ENCODE measurements around the gene SCNN1A.

Gene SCNN1A

DNA sequence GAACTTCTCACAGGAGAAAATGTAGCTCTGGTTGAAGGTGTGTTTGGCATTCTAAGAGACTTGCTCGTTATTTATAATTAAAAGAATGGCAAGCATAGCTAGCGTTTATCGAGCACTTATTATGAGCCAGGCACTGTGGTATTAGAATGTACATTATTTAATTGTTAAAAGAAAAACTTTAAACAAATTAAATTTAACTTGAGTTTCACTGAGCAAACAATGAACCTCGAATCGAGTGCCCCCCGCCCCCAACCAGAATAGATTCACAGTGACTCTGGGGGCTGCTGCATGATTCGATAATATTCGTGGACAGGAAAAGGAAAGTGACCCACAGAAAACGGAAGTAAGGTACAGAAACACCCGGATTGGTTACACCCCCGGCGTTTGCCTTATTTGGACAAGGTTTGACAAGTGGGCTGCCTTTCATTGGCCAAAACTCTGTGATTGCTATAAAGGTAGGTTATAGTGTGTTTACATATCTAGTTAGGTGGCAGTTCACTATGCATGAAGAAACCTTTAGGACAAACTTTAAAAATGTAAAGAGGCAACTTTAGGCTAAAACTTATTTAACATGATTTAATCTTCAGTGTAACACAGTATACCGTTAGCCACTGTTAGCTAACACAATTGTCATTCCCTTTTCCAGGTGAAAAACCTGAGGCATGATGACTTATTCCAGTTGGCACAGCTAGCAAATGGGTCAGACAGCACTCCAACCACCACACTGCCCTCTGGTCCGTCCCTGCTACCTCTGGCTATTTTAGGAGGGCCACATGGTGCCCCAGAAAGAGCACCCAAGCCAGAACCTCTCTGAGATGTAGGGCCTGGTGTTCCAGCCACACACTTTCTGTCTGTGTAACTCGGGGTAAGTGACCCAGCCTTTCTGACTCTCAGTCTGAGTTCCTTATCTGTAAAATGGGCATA lies 7.1 kb downstream of the SCNN1A start:
- DNase-seq = peak; percentile 67 to 78 (median 68)

- DNase-seq = peak; percentile 68 to 75 (median 69)
Measured at GRCh38 chr12:6367065-6367968, 8.0 kb downstream of the SCNN1A start.

- DNase-seq = no peak
Measured at GRCh38 chr12:6364044-6364374, 11.4 kb downstream of the SCNN1A start.

DNA sequence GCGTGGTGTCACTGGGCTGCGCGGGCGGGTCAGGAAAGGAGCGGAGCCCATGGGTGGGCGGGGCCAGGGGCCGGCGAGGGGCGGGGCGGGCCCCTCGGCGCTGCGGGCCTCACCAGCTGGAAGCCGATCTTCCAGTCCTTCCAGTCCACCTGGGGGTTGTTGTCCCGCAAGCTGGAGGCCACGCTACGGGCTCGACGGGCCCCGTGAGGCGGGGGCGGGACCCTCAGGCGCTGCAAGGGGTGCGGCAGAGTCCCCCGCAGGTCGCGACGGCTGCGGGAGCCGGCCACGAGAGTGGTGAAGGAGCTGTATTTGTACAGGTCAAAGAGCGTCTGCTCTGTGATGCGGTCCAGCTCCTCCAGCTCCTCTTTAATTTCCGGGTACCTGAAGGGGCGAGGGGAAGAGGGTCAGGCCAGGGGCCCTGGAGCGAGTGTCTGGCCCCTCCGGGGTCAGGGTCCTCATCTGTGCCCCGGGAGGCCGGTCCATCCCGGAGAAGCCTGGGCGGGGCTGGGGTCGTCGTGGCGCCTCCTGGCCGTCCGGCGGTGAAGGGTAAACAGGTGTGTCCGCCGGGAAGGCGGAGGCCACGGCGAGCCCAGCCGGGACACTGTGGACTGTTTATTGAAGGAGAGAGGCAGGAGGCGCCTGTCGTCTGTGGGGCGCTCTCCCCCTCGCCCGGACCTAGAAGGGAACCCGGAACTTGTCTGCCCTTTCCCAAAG lies 11.9 kb downstream of the SCNN1A start:
- peak; percentile 80 to 95 (median 92) for DNase-seq

DNA sequence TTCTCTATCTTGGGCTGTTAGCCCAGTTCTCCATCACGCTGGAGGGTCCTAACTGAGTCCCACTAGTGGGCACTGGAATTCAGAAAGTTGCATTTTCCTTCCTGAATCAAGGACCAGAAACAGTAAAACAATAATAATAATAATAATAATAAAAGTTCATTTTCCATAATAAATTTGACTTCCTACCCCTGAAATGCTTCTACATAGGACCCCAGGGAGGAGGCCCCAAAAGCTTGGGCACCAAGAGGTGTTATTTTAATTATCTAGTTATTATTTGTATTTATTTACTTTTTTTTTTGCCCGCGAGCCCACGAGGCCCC lies 12.4 kb downstream of the SCNN1A start:
- DNase-seq = no peak

GRCh38 chr12:6362403-6362802 lies 13.0 kb downstream of the SCNN1A start:
- DNase-seq = no peak

- DNase-seq = peak; percentile 69 to 78 (median 71)
Measured at GRCh38 chr12:6361834-6362233, 13.5 kb downstream of the SCNN1A start.

DNA sequence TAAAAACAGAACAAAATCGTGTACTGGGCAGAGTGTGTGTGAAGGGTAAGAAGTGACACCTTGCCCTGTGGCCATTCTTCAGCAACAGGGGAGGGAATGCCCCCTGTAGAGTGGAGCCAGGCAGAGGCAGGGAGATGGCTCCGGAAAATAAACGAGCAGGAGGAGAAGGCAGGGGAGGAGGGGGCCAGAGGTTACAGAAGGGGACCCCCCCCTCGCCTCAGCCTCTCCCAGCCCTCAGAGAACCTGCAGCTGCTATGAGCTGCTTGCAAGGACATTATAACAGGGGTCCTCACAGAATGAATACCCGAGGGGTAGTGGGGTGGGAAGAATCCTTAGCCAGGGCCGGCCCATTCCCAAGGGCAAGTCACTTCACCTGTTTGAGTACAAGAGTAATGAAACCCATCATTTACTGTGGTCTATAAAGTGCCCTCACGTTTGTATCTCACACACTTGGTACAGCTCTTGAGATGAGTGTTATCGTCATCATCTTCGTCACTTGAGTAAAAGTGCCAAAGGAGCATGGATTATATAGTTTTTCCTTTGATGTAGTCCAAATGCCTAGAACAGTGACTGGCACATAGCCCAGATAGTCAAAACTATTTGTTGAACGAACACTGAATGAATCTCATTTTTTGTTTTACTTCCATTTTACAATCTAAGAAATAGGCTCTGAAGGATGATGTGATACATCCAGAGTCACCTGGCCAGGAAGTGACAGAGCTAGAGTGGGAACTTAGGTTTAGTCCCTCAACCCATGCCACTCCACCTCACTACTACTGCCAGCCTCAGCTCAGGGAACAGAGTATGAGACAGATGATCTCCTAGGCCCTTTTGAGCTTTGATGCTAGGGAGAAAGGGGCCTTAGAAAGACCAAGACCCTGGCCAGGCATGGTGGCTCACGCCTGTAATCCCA lies 14.5 kb downstream of the SCNN1A start:
- DNase-seq = no peak

- DNase-seq = no peak
Measured at GRCh38 chr12:6360080-6360571, 15.2 kb downstream of the SCNN1A start.

GRCh38 chr12:6358881-6359280 lies 16.5 kb downstream of the SCNN1A start:
- DNase-seq = peak; percentile 65 to 74 (median 68)

GRCh38 chr12:6356374-6356820 lies 19.0 kb downstream of the SCNN1A start:
- no peak for DNase-seq

DNA sequence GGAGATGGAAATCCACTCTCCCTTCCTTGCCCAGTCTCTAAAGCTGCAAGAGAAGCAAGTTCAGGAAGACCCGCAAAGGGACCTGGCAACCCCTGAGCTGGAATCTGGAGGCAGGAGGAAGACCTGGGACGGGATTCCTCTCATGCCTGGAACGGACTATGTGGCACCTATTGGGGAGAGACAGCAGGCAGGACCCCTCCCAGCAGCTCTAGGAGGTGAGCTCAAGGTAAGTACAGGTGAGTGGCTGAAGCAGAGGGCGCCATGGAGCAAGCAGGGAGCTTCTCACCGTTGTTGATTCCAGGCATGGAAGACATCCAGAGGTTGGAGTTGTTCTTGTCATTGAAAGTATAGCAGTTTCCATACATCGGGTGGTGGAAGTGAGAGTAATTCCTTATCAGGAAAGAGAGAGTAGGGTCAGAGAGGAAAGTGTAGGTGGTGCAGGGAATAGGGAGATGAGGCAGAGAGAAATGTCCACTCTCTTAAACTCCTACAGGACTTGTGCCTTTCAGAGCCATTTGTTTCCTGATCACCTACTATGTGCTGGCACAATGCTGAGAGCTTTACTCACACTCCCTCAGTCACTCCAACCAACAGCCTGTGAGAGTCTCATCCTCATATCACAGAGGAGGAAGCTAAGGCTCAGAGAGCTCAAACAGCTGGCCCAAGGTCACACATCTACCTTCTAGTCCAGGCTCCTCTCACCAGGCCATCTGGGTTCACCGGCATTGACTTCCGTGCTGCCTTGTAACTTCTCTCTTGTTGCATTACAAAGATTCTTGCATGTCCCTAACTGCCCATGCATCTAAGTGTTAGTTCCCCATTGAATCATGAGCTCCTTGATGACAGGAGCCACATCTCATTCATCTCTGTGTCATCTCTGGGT lies 19.6 kb downstream of the SCNN1A start:
- DNase-seq = peak; percentile 79 to 92 (median 92)

DNA sequence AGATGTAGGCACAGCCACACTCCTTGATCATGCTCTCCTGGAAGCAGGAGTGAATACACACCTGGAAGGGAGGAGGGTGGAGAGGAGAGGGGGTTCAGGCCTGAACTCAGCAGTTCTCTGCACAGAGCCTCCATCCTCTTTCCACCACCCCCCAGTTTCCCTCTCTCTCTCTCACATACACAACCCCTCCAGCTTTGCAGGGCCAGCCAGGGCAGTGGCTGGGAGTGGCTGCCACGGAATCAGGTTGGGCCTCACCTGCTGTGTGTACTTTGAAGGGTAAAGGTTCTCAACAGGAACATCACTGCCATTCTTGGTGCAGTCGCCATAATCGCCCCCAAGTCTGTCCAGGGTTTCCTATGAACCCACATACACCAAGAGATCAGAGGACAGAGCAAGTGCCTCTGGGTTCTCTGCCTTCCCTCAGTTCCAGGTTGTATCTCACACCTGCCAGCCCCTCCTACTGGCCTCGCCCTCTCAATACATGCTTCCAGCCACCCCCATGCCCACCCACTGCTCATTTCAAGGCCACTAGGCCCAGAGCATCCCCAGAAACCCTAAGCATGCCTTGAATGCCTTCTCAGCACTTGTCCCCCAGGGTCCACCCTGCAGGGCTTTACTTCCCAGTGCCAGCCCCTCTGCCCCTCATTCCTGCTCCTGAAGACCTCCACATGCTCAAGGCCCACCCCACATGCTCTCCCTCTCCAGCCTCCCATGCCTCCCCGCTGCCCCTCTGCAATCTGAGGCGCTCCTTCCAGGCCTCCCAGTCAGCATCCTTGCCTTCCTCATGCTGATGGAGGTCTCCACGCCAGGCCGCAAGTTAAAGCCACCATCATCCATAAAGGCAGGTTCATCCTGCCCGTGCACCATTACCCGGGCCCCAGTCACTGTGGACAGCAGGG lies 20.6 kb downstream of the SCNN1A start:
- no peak for DNase-seq

- DNase-seq = peak; percentile 79 to 89 (median 81)
Measured at GRCh38 chr12:6352193-6353173, 22.9 kb downstream of the SCNN1A start.

GRCh38 chr12:6351622-6352021 lies 23.7 kb downstream of the SCNN1A start:
- DNase-seq = no peak

GRCh38 chr12:6347367-6348338 lies 27.7 kb downstream of the SCNN1A start:
- DNase-seq = peak in 2 of 3 donors; percentile 46 to 48

DNA sequence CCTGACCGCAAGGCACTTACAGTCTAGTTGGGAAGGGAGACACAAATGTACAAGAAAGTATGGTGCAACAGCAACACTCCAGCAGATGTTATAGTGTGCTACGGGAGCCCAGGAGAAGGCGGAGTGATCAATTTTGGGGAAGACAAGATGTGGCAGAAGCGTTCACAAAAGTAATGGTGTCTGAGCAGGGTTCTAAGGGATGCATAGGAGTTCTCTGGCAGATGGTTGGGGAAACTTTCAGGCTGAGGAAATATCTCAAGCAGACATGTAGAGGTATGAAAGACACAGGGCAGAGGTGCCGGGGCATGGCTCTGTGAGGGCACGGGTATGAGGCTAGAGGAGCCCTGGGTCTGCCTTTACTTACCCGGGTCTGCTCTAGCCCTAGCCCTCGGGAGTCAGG lies 28.4 kb downstream of the SCNN1A start:
- no peak for DNase-seq
